Activated CD8-positive, alpha-beta T cell treated with anti-CD3 and anti-CD28 coated beads, Interleukin-2, amount 10 ng/mL, durations not matched to agents 7 days and 5 days (primary cell): ENCODE data around the gene ZNF689. TPM values are rescaled to one million over a fixed set of nuclear protein-coding genes. Genes with fewer than 3 reads are reported as not detected.
A peak's percentile ranks its signal among the peaks of the same experiment; 100 is the strongest.
"Not testable (repeated sequence)": the region's sequence is repeated elsewhere in the genome, so short reads cannot be mapped to it uniquely, and the experiment has no call there.

Source experiments
- ATAC-seq: fragments of 150-1000 bp; cut with Tn5 transposase; one replicate; pipeline ENCODE4 v1.10.0; 2021; ENCODE audit warnings: moderate library complexity
- CTCF ChIA-PET: fragments of 350-600 bp; sonication (Branson Sonifier 250); formaldehyde crosslinking; loops from one replicate; lab custom pipeline; 2021; ENCODE audit warnings: antibody characterized with exemption; lab: Charles Lee
- POLR2A ChIA-PET: fragments of 350-600 bp; sonication (Branson Sonifier 250); formaldehyde crosslinking; loops from one replicate; lab custom pipeline; 2021; ENCODE audit warnings: antibody characterized with exemption; lab: Charles Lee
- DNase-seq: peaks from one replicate; pipeline ENCODE4 v3.0.0-alpha.2; 2020
- H3K27ac Mint-ChIP-seq: one replicate; pipeline ENCODE4 v1.8.0; 2021; ENCODE audit warnings: mild to moderate bottlenecking, mixed read lengths
- H3K27me3 Mint-ChIP-seq: one replicate; pipeline ENCODE4 v1.8.0; 2021; ENCODE audit warnings: low read depth, mixed read lengths
- H3K36me3 Mint-ChIP-seq: one replicate; pipeline ENCODE4 v1.8.0; 2021; ENCODE audit warnings: low read depth, mixed read lengths
- H3K4me1 Mint-ChIP-seq: one replicate; pipeline ENCODE4 v1.8.0; 2021; ENCODE audit warnings: low read depth, mixed read lengths
- H3K4me3 Mint-ChIP-seq: one replicate; pipeline ENCODE4 v1.8.0; 2021; ENCODE audit warnings: mild to moderate bottlenecking, mixed read lengths
- H3K9me3 Mint-ChIP-seq: one replicate; pipeline ENCODE4 v1.8.0; 2022; ENCODE audit warnings: mixed read lengths; ENCODE audit not compliant: insufficient read depth
- total RNA-seq, 2 experiments: library from RNA; stranded (reverse); gene quantifications; one replicate each; pipeline ENCODE4 v1.2.3, GENCODE V29; 2021

ZNF689 gene
- total RNA-seq, 2 experiments from 2014 or later, result 12.0 to 13.4 TPM

DNA sequence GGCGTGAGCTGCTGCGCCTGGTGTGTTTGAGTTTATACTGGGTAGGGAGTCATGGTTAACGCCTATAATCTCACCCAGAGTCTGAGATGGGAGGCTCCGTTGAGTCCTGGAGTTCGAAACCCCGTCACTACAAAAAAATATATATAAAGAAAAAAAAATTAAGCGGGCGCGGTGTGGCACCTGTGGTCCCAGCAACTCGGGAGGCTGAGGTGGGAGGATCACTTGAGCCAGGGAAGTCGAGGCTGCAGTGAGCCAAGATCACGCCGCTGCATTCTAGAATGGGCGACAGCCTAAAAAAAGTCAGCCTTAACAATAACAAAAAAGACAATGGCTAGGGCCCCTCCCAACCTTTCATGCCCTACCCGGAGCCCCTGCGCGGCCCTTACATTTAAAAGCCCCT lies 23.3 kb upstream of the ZNF689 start:
- CTCF ChIA-PET, result interaction anchor here (1.0 to 3.4 kb wide), 8 partner anchors 17 to 204 kb away, joined by 3 to 20 read pairs (median 4); partner anchors contain the start of genes DCTPP1, PRR14 and ZNF689
- Mint-ChIP-seq H3K36me3 (no peaks in the 10 kb centered on the region), H3K9me3 (no peaks in the 10 kb centered on the region), H3K4me1 (peaks cover 22% of the 10 kb centered on the region), H3K27me3 (no peaks in the 10 kb centered on the region), H3K27ac (peak overlapping the region; percentile 91), H3K4me3 (peak overlapping the region; percentile 92)
- POLR2A ChIA-PET, result interaction anchor here (0.9 to 1.4 kb wide), 9 partner anchors 12 to 203 kb away, joined by 3 to 5 read pairs (median 3); partner anchors contain the start of genes PRR14 and ZNF747
- ATAC-seq, result no peak
- no peak for DNase-seq

DNA sequence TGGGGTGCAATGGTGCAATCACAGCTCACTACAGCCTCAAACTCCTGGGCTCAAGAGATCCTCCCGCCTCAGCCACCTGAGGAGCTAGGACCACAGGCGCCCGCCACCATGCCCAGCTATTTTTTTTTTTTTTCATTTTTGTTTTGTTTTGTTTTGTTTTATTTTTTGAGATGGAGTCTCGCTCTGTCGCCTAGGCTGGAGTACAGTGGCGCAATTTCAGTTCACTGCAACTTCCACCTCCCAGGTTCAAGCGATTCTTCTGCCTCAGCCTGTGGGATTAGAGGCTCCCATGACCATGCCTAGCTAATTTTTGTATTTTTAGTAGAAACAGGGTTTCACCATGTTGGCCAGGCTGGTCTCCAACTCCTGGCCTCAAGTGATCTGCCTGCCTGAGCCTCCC lies 22.3 kb upstream of the ZNF689 start:
- POLR2A ChIA-PET, result interaction anchor here (0.7 to 1.0 kb wide), 2 partner anchors 23 to 567 kb away, joined by 3 to 4 read pairs; no protein-coding TSS in a partner anchor
- not testable (repeated sequence) for H3K4me3 Mint-ChIP-seq, H3K36me3 Mint-ChIP-seq

DNA sequence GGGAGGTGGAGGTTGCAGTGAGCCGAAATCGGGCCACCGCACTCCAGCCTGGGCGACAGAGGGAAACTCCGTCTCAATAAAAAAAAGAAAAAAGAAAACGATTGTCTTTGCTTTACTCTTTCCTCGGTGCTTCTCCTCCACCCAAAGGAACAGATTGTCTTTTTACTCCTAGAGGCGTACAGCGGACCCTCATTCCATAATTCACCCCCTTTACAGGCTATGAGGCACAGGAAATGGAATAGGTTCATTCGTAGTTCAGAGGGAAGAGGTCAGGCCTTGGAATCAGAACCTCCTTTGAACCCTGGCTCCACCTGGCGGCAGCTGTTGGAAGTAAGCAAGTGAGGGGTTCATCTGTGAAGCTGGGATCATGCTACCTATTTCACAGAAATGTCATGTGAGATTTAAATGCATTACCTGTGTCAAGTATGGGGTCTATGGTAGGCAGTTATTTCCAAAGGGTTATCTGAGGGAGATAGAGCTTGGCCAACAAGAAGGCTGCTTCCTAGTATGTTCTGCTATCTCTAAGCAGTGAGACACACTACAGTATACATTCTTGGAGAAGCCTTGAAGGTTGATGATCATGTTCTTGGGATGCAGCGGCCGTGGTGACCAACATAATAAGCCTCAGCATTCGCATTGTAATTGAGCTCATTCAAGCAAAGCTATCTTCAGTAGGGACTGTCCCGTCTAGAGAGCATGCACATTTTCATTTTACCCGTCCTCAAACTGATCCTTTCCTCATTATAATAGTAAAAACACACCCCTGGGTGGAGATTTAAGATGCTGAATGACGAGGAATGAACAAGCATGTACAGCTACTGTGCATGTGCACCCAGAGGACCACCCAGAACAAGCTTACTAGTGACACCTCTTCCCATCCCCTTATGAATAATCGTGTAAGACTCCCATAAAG lies 18.7 kb upstream of the ZNF689 start:
- Mint-ChIP-seq H3K36me3 (no peaks in the 10 kb centered on the region), H3K4me3 (peak overlapping the region; percentile 45), H3K4me1 (peaks cover 10% of the 10 kb centered on the region), H3K27me3 (no peaks in the 10 kb centered on the region), H3K27ac (peak overlapping the region; percentile 67), H3K9me3 (no peaks in the 10 kb centered on the region)
- DNase-seq (peak; percentile 92), ATAC-seq (peak; percentile 92)
- POLR2A ChIA-PET, result interaction anchor here (1.0 to 1.6 kb wide), 2 partner anchors 19 to 94 kb away, joined by 4 to 6 read pairs; partner anchors contain the start of genes ZNF689 and ZNF747
- CTCF ChIA-PET, result interaction anchor here (0.6 to 5.2 kb wide), 36 partner anchors 9 to 537 kb away, joined by 3 to 50 read pairs (median 4); partner anchors contain the start of genes DCTPP1, FBRS, PRR14 and SEPTIN1

More for the DNA sequence above, 22.3 kb upstream of the ZNF689 start:
- H3K27ac Mint-ChIP-seq, ATAC-seq, H3K9me3 Mint-ChIP-seq, H3K27me3 Mint-ChIP-seq, DNase-seq: not testable (repeated sequence)
- CTCF ChIA-PET, result interaction anchor here (1.1 to 3.4 kb wide), 3 partner anchors 17 to 203 kb away, joined by 3 to 20 read pairs (median 6); partner anchors contain the start of gene DCTPP1
- peaks cover 22% of the 10 kb centered on the region for H3K4me1 Mint-ChIP-seq

DNA sequence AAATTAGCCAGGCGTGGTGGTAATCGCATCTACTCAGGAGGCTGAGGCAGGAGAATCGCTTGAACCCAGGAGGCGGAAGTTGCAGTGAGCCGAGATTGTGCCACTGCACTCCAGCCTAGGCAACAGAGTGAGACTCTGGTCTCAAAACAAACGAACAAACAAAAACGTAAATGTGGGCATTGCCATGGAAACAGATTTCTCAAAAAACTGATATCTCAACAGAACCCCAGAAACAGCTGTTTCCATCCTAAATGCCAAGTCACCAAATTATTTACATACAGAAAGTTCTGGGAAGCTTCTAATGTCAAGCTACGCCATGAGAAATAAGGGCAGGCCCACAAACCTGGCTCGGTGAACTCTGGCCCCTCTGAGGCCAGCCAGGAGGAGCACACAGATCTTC lies 16.0 kb upstream of the ZNF689 start:
- peaks cover 12% of the 10 kb centered on the region for H3K27me3 Mint-ChIP-seq
- no peaks in the 10 kb centered on the region for H3K9me3 Mint-ChIP-seq
- no peak overlapping the region for H3K27ac Mint-ChIP-seq
- CTCF ChIA-PET, result interaction anchor here (0.9 to 5.2 kb wide), 4 partner anchors 10 to 179 kb away, joined by 3 to 50 read pairs (median 3); partner anchors contain the start of gene PRR14
- no peak overlapping the region for H3K4me3 Mint-ChIP-seq
- peaks cover 10% of the 10 kb centered on the region for H3K4me1 Mint-ChIP-seq
- DNase-seq (no peak), ATAC-seq (no peak)
- POLR2A ChIA-PET, result no interaction called here
- H3K36me3 Mint-ChIP-seq, result no peaks in the 10 kb centered on the region

DNA sequence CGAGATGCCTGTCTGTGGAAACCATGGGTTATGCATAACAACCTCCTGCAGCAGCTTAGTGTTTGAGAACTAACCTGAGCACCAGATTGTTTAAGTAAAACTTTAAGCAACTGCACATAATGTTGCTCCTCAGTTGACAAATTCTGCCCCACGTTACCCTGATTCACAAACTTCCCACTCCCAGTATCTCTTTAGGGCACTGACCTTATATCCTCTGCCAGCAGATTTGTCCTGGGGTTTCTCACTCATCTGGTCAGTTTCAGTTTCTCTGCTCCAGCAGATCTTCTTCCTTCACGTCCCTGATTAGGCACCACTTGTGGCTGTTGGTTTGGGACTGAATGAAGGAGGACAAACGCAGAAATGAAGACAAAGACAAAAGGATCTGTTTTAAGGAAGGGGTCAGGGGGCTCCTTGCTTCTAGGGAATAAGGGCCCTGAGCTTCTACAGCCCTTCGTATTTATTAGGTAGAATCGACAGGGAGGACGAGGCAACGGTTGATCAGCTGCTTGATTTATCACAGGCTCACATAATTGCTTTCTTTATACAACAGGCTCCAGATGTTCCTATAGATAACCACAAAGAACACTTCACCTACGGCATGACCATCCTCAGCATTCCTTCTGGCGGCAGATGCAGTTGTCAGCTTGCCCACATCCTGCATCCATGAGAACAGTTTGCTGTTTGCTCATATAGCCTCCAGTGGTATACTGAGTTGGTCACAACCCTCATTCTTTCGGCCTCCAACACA lies 13.5 kb upstream of the ZNF689 start:
- ChIA-PET CTCF (interaction anchor here (1.0 to 2.0 kb wide), 2 partner anchors 9 to 25 kb away, joined by 7 to 9 read pairs; no protein-coding TSS in a partner anchor), POLR2A (no interaction called here)

DNA sequence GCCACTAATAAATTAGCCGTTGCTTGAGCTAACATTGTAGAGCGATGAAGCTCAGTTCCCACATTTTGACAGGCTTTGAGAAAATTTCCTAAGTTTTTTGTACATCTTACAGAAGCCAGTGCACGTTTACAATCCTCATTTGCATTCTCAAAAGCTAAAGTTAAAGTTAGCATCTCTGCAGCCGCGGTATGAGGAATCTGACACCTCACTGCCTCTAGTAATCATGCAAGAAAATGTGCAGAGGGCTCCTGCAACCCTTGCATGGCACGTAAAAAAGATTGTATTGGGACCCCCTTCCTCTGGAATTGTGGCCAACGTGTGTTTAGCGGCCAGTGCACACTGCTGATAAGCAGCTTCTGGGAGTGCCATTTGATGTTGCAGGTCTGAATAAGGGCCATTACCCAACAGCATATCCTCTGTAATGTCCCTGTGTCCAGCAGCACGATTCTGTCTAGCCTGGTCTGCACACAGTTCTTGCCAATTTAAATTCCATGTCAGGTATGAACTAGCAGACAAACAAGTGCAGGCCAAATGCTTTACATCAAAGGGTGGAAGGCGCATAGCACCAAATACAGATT lies 12.4 kb upstream of the ZNF689 start:
- ATAC-seq, result no peak

More for the DNA sequence above, 13.5 kb upstream of the ZNF689 start:
- Mint-ChIP-seq H3K4me3 (no peak overlapping the region), H3K36me3 (no peaks in the 10 kb centered on the region), H3K9me3 (no peaks in the 10 kb centered on the region), H3K4me1 (peaks cover 2% of the 10 kb centered on the region), H3K27me3 (peaks cover 21% of the 10 kb centered on the region), H3K27ac (no peak overlapping the region)
- ATAC-seq (no peak), DNase-seq (no peak)

DNA sequence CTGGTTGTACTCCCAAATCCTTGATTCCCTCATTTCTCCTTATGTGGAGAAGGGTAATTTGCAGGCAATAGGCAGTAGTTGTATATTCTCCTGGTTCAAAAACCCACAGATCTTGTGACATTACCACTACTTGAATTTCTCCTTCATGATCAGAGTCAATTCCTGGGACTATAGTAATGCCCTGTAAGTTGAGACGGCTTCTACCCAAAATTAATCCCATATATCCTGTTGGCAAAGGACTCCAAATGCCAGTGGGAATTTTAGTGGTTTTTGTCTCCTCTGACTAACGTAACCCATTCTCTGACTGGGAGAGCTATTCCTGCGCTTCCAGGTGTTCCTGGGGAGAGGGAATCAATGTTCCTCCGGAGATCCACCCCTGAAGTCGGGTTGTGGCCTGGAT lies 11.6 kb upstream of the ZNF689 start:
- no peak overlapping the region for H3K27ac Mint-ChIP-seq
- no peak overlapping the region for H3K4me3 Mint-ChIP-seq
- no peak for ATAC-seq
- peaks cover 25% of the 10 kb centered on the region for H3K27me3 Mint-ChIP-seq
- no peaks in the 10 kb centered on the region for H3K36me3 Mint-ChIP-seq
- no peak for DNase-seq
- H3K4me1 Mint-ChIP-seq, result peaks cover 7% of the 10 kb centered on the region
- ChIA-PET POLR2A (interaction anchor here (1.3 kb wide), 1 partner anchor 11 kb away, joined by 3 read pairs; no protein-coding TSS in a partner anchor), CTCF (no interaction called here)
- H3K9me3 Mint-ChIP-seq, result no peaks in the 10 kb centered on the region

More for the DNA sequence above, 12.4 kb upstream of the ZNF689 start:
- peaks cover 22% of the 10 kb centered on the region for H3K27me3 Mint-ChIP-seq
- POLR2A ChIA-PET, result interaction anchor here (1.3 kb wide), 1 partner anchor 12 kb away, joined by 3 read pairs; no protein-coding TSS in a partner anchor
- H3K36me3 Mint-ChIP-seq, result no peaks in the 10 kb centered on the region
- no peaks in the 10 kb centered on the region for H3K9me3 Mint-ChIP-seq
- CTCF ChIA-PET, result interaction anchor here (2.0 kb wide), 1 partner anchor 24 kb away, joined by 9 read pairs; no protein-coding TSS in a partner anchor
- no peak for DNase-seq
- peaks cover 7% of the 10 kb centered on the region for H3K4me1 Mint-ChIP-seq
- H3K4me3 Mint-ChIP-seq, result no peak overlapping the region
- H3K27ac Mint-ChIP-seq, result no peak overlapping the region

DNA sequence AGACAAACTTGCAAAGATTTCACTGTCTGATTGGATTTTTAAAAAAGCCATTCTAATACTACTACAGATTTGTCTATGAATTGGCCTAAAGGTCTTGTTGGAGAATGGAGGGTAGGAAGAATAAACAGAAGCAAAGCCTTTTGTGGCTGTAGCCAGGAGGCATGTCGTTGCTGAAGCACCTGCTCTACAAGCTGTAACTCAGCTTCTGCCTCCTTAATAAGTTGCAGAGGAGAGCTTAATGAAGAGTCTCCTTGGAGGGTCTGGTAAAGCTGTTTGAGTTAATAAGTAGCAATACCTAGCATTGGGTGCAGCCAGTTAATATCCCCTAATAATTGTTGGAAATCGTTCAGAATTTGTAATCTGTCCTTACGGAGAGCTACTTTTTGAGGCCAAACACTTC lies 10.0 kb upstream of the ZNF689 start:
- DNase-seq (no peak), ATAC-seq (no peak)
- Mint-ChIP-seq H3K4me3 (no peak overlapping the region), H3K9me3 (no peaks in the 10 kb centered on the region), H3K27me3 (peaks cover 27% of the 10 kb centered on the region), H3K27ac (no peak overlapping the region), H3K36me3 (no peaks in the 10 kb centered on the region), H3K4me1 (peaks cover 10% of the 10 kb centered on the region)
- ChIA-PET CTCF (interaction anchor here (0.7 to 2.6 kb wide), 8 partner anchors 8 to 190 kb away, joined by 3 to 23 read pairs (median 6); partner anchors contain the start of genes DCTPP1 and ZNF689), POLR2A (interaction anchor here (1.1 kb wide), 1 partner anchor 29 kb away, joined by 3 read pairs; no protein-coding TSS in a partner anchor)

DNA sequence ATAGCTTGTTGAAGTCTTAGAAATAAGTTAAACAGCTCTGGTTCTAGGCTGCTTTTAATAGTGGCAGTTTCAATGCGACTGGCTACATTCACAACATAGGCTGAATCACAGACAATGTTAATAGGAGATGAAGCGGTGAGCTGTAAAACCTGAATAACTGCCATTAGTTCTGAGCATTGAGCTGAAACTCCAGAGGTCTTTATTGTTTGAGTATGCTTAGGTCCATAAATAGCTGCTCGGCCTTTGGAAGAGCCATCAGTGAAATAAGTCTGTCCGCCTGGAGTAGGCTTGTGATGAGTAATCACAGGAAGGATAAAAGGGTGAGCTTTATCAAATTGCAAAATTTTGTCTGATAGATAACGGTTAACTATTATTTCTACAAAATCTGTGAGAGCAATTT lies 9.4 kb upstream of the ZNF689 start:
- ATAC-seq, result no peak
- DNase-seq, result no peak
- Mint-ChIP-seq H3K27me3 (peaks cover 27% of the 10 kb centered on the region), H3K27ac (no peak overlapping the region), H3K36me3 (no peaks in the 10 kb centered on the region), H3K4me3 (no peak overlapping the region), H3K9me3 (no peaks in the 10 kb centered on the region), H3K4me1 (peaks cover 11% of the 10 kb centered on the region)
- ChIA-PET POLR2A (interaction anchor here (0.9 to 1.1 kb wide), 2 partner anchors 14 to 29 kb away, joined by 3 read pairs; no protein-coding TSS in a partner anchor), CTCF (interaction anchor here (0.7 to 2.6 kb wide), 8 partner anchors 9 to 190 kb away, joined by 3 to 23 read pairs (median 6); partner anchors contain the start of genes DCTPP1 and ZNF689)

DNA sequence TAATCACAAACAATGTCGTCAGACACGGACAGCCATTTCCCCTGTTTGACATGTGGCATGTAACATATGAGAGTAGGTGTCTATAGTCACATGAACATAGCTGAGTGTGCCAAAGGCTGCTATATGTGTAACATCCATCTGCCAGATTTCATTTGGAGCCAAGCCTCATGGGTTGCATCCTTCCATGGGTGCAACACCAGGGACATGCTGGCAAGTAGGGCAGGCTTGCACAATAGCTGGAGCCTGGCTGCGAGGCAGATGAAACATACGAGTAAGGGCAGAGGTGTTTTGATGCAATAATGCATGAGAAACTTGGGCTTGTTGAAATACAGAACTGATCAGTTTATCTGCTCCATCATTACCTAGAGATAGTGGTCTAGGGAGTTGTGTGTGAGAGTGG lies 9.0 kb upstream of the ZNF689 start:
- ChIA-PET CTCF (interaction anchor here (0.7 to 2.6 kb wide), 7 partner anchors 9 to 189 kb away, joined by 3 to 23 read pairs (median 6); partner anchors contain the start of genes DCTPP1 and ZNF689), POLR2A (interaction anchor here (0.9 kb wide), 1 partner anchor 15 kb away, joined by 3 read pairs; no protein-coding TSS in a partner anchor)
- H3K27ac Mint-ChIP-seq, result no peak overlapping the region
- peaks cover 27% of the 10 kb centered on the region for H3K27me3 Mint-ChIP-seq
- ATAC-seq (no peak), DNase-seq (no peak)
- H3K4me3 Mint-ChIP-seq, result no peak overlapping the region
- peaks cover 11% of the 10 kb centered on the region for H3K4me1 Mint-ChIP-seq
- H3K9me3 Mint-ChIP-seq, result no peaks in the 10 kb centered on the region
- no peaks in the 10 kb centered on the region for H3K36me3 Mint-ChIP-seq
